Prostate gland (tissue), 2 donors: ENCODE measurements around the gene ORAI2. TPM values are rescaled to one million over a fixed set of nuclear protein-coding genes. Genes with fewer than 3 reads are reported as not detected.
"Not testable (repeated sequence)": the region's sequence is repeated elsewhere in the genome, so short reads cannot be mapped to it uniquely, and the experiment has no call there.

Experiments
- DNase-seq: peaks from one replicate; pipeline ENCODE4 v3.0.0-alpha.2; 2019; ENCODE audit warnings: low spot score
- H3K27ac ChIP-seq, 2 donors: fragments of 200-600 bp; sonication (generic); 2 replicates each; pipeline ENCODE4 v1.5.1; 2017 to 2019
- H3K27me3 ChIP-seq: fragments of 200-600 bp; sonication (generic); replicated peaks from 2 replicates; pipeline ENCODE4 v1.5.1; 2019; ENCODE audit not compliant: insufficient read depth
- H3K36me3 ChIP-seq, 2 donors: fragments of 200-600 bp; sonication (generic); 1 replicate in 1 of 2; 2 replicates in 1 of 2; pipeline versions ENCODE4 v1.5.1 to v1.8.1; 2017 to 2019
- H3K4me1 ChIP-seq: fragments of 200-600 bp; sonication (generic); replicated peaks from 2 replicates; pipeline ENCODE4 v1.5.1; 2019
- H3K4me3 ChIP-seq, 2 donors: fragments of 200-600 bp; sonication (generic); 2 replicates each; pipeline ENCODE4 v1.5.1; 2017 to 2019
- H3K9me3 ChIP-seq: fragments of 200-600 bp; sonication (generic); 2 replicates; pipeline ENCODE4 v1.5.1; 2017
- POLR2A ChIP-seq: fragments of 450-650 bp; IDR thresholded peaks from one replicate; pipeline ENCODE4 v1.6.1; 2016; ENCODE audit warnings: antibody characterized with exemption, mild to moderate bottlenecking
- POLR2AphosphoS5 ChIP-seq: sonication (generic); formaldehyde crosslinking; IDR thresholded peaks from one replicate; pipeline ENCODE4 v1.6.1; 2017; ENCODE audit warnings: antibody characterized with exemption
- WGBS: methylation state at CpG from one replicate; pipeline ENCODE4 v1.1.5; 2018; 5-methylcytosine and 5-hydroxymethylcytosine counted together
- intact Hi-C: fragments of 100-400 bp; cut with DNase I; formaldehyde crosslinking; loops from one replicate; pipeline ENCODE4 v1.14.2; 2022
- total RNA-seq, 2 donors: library from RNA; depleted of rRNA; stranded (reverse); fragments of >200 nt; gene quantifications; one replicate each; pipeline ENCODE4 v1.1.0, GENCODE V29; 2016
- TF ChIP-seq, protein P1 (sequence below), 4 experiments: fragments of 200-600 bp in 2 of 4; fragments of 450-650 bp in 2 of 4; sonication (generic) in 2 of 4; IDR thresholded peaks; 1 replicate in 3 of 4; 2 replicates in 1 of 4; pipeline ENCODE4 v1.5.1; 2016 to 2019; ENCODE audit warnings: antibody characterized with exemption in 4 of 4, mild to moderate bottlenecking in 2 of 4, moderate library complexity in 2 of 4

ORAI2 gene
- total RNA-seq, 2 donors from 2014 or later, result 20.5 to 24.8 TPM

GRCh38 chr7:102407910-102408309 is 25.5 kb upstream of the ORAI2 start:
- peaks cover 4% of the 10 kb centered on the region for H3K4me1 ChIP-seq
- no peak for DNase-seq
- intact Hi-C loops, result no loop called here

GRCh38 chr7:102408530-102408929 is 24.8 kb upstream of the ORAI2 start:
- H3K27ac ChIP-seq, H3K4me3 ChIP-seq, intact Hi-C loops, DNase-seq, H3K27me3 ChIP-seq, H3K9me3 ChIP-seq, H3K4me1 ChIP-seq: not testable (repeated sequence)
- H3K36me3 ChIP-seq, result peaks cover 9 to 15% of the 10 kb centered on the region in 2 donors
- WGBS, result 98% methylated on average over 6 of the region's 6 CpGs

More at GRCh38 chr7:102407910-102408309, 25.5 kb upstream of the ORAI2 start:
- peaks cover 9 to 15% of the 10 kb centered on the region in 2 donors for H3K36me3 ChIP-seq
- no peak overlapping the region for H3K4me3 ChIP-seq
- no peak overlapping the region for H3K27ac ChIP-seq
- no peaks in the 10 kb centered on the region for H3K9me3 ChIP-seq
- 94% methylated on average over 6 of the region's 6 CpGs for WGBS
- no peak for TF ChIP-seq POLR2A
- no peak for TF ChIP-seq POLR2AphosphoS5
- TF ChIP-seq, protein P1, sequence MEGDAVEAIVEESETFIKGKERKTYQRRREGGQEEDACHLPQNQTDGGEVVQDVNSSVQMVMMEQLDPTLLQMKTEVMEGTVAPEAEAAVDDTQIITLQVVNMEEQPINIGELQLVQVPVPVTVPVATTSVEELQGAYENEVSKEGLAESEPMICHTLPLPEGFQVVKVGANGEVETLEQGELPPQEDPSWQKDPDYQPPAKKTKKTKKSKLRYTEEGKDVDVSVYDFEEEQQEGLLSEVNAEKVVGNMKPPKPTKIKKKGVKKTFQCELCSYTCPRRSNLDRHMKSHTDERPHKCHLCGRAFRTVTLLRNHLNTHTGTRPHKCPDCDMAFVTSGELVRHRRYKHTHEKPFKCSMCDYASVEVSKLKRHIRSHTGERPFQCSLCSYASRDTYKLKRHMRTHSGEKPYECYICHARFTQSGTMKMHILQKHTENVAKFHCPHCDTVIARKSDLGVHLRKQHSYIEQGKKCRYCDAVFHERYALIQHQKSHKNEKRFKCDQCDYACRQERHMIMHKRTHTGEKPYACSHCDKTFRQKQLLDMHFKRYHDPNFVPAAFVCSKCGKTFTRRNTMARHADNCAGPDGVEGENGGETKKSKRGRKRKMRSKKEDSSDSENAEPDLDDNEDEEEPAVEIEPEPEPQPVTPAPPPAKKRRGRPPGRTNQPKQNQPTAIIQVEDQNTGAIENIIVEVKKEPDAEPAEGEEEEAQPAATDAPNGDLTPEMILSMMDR (IDR thresholded peaks at IDR 0.05), result no peak
- H3K27me3 ChIP-seq, result no peaks in the 10 kb centered on the region

DNA sequence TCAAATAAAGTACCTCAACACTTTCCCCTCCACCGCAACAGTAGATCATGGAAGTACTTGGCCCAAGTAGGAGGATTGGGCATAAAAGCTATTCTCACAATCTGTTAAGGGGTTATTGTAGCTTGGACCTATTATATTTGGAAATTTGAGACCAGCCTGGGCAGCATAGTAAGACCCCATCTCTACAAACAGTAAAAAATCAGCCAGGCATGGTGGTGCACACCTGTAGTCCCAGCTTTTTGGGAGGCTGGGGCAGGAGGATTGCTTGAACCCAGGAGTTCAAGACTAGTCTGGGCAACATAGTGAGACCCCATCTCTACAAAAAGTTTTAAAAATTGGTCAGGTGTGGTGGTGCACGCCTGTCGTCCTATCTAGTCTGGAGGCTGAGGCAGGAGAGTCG is 24.0 kb upstream of the ORAI2 start:
- H3K27me3 ChIP-seq, result no peaks in the 10 kb centered on the region
- H3K27ac ChIP-seq, result no peak overlapping the region
- peaks cover 4% of the 10 kb centered on the region for H3K4me1 ChIP-seq
- H3K4me3 ChIP-seq, result no peak overlapping the region
- intact Hi-C loops, result no loop called here
- no peaks in the 10 kb centered on the region for H3K9me3 ChIP-seq
- DNase-seq, result no peak
- no peak for TF ChIP-seq POLR2A
- TF ChIP-seq POLR2AphosphoS5, result no peak
- TF ChIP-seq, protein P1 (IDR thresholded peaks at IDR 0.05), result no peak
- H3K36me3 ChIP-seq, result peaks cover 9 to 15% of the 10 kb centered on the region in 2 donors
- 95% methylated on average over 4 of the region's 4 CpGs for WGBS

DNA sequence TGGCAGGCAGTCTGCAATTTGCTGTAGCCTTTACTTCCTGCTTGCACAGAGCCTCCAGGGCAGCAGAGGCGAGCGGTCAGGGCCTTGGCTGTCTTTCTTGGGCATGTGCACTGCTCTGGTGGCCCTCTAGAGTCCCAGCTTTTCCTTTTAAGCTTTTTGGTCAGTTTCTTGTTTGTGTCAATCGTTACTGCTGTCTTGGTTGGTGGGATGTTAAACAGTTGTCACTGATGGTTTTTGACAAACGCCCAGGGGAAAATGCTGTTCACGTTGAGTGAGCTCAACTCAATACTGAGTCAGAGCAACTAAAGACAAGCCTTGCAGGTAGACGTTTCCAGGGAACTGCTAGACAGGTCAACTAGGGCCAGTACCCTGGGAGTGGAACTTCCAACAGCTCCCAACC is 23.3 kb upstream of the ORAI2 start:
- Histone ChIP-seq H3K4me3 (no peak overlapping the region), H3K27ac (no peak overlapping the region), H3K36me3 (peaks cover 9 to 13% of the 10 kb centered on the region in 2 donors), H3K27me3 (no peaks in the 10 kb centered on the region), H3K4me1 (peaks cover 4% of the 10 kb centered on the region), H3K9me3 (no peaks in the 10 kb centered on the region)
- intact Hi-C loops, result no loop called here
- TF ChIP-seq, protein P1 (IDR thresholded peaks at IDR 0.05), result no peak
- TF ChIP-seq POLR2A (no peak), POLR2AphosphoS5 (no peak)
- WGBS, result 73% methylated on average over 6 of the region's 6 CpGs
- no peak for DNase-seq

GRCh38 chr7:102410918-102411317 is 22.5 kb upstream of the ORAI2 start:
- Histone ChIP-seq H3K9me3 (no peaks in the 10 kb centered on the region), H3K4me3 (no peak overlapping the region), H3K4me1 (peaks cover 8% of the 10 kb centered on the region), H3K27me3 (no peaks in the 10 kb centered on the region), H3K27ac (no peak overlapping the region), H3K36me3 (peaks cover 9 to 10% of the 10 kb centered on the region in 2 donors)
- intact Hi-C loops, result no loop called here
- DNase-seq, result no peak
- WGBS, result 98% methylated on average over 5 of the region's 5 CpGs
- TF ChIP-seq POLR2A, result no peak
- TF ChIP-seq POLR2AphosphoS5, result no peak
- TF ChIP-seq, protein P1 (IDR thresholded peaks at IDR 0.05), result no peak
